Osteoblast (primary cell): ENCODE results near the gene C16orf86. TPM values are rescaled to one million over a fixed set of nuclear protein-coding genes. Genes with fewer than 3 reads are reported as not detected.

Experiments used
- DNase-seq: peaks from one replicate; pipeline ENCODE4 v3.0.0; 2011; ENCODE audit warnings: low spot score, mixed read lengths; ENCODE audit not compliant: insufficient read length; ENCODE audit errors: missing footprints
- H2AFZ ChIP-seq: 2 replicates; pipeline ENCODE4 v1.6.0; 2011; ENCODE audit warnings: mild to moderate bottlenecking, low read length
- H3K27ac ChIP-seq: 2 replicates; pipeline ENCODE4 v1.5.1; 2011; ENCODE audit warnings: mild to moderate bottlenecking, low read depth, low read length, moderate library complexity
- H3K27me3 ChIP-seq: 2 replicates; pipeline ENCODE4 v1.6.0; 2012; ENCODE audit warnings: mild to moderate bottlenecking, control low read depth, inconsistent platforms, low read length, moderate library complexity; ENCODE audit not compliant: insufficient read depth
- H3K36me3 ChIP-seq: 2 replicates; pipeline ENCODE4 v1.5.1; 2011; ENCODE audit warnings: mild to moderate bottlenecking, low read length, control low read depth, moderate library complexity; ENCODE audit not compliant: insufficient read depth
- H3K4me1 ChIP-seq: 2 replicates; pipeline ENCODE4 v1.5.1; 2011; ENCODE audit warnings: mild to moderate bottlenecking, low read length, control low read depth, moderate library complexity; ENCODE audit not compliant: insufficient read depth
- H3K4me2 ChIP-seq: 2 replicates; pipeline ENCODE4 v1.6.0; 2011; ENCODE audit warnings: mild to moderate bottlenecking, low read length; ENCODE audit not compliant: insufficient read depth
- H3K4me3 ChIP-seq: fragments of 200-600 bp; sonication (generic); 3 replicates; pipeline ENCODE4 v1.5.1; 2012; ENCODE audit warnings: mild to moderate bottlenecking, low read length, inconsistent platforms; ENCODE audit not compliant: insufficient read depth
- H3K79me2 ChIP-seq: 2 replicates; pipeline ENCODE4 v1.6.0; 2012; ENCODE audit warnings: mild to moderate bottlenecking, low read length, control low read depth, inconsistent platforms; ENCODE audit not compliant: insufficient read depth
- H3K9me3 ChIP-seq: 2 replicates; pipeline ENCODE4 v1.5.1; 2011; ENCODE audit warnings: low read depth, low read length, control low read depth
- H4K20me1 ChIP-seq: 2 replicates; pipeline ENCODE4 v1.6.0; 2012; ENCODE audit warnings: mild to moderate bottlenecking, low read length, control low read depth; ENCODE audit not compliant: insufficient read depth
- total RNA-seq: library from RNA; depleted of rRNA; stranded (reverse); fragments of >200 nt; gene quantifications from 2 replicates; pipeline ENCODE4 v1.2.3, GENCODE V29; 2012
- TF ChIP-seq, protein P1 (sequence below): IDR thresholded peaks from 2 replicates; pipeline ENCODE4 v1.5.1; 2011; ENCODE audit warnings: mild to moderate bottlenecking, low read depth, low read length, moderate library complexity; ENCODE audit errors: extremely low read depth

The C16orf86 gene
- total RNA-seq, 1 donor: 6.9 TPM

DNA sequence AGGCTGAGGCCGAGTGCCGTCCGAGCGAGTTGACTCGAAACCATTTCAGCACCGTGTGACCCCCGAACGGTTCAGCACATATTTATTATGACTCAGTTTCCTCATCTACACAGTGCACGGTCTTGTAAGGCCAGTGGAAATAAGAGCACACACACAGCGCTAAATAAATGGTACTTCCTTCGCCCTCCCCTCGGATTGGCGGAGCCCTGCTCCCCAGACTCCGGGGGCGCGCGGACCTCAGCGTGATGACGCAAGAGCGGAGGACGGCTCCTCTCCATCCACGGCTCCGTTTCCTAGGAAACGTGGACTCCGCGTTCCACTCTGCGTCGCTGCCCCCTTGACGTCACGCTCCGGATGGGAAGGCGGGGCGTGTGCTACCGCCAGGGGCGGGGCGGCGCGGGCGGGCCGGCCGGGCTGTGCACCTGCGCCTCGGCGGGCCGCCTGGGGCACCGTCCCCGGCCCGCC is 6.0 kb upstream of the C16orf86 start, which contains the start of gene PARD6A:
PARD6A (plus strand) TSS at position 397 of the 465 bp plus-strand sequence. CDS start 79 bp downstream, outside the sequence.
- peaks cover 10% of the 10 kb centered on the region for H3K4me1 ChIP-seq
- H3K36me3 ChIP-seq: peaks cover 5% of the 10 kb centered on the region
- peak within 1 kb of the TSS; percentile 95 for H2AFZ ChIP-seq
- H3K79me2 ChIP-seq: peaks cover 13% of the 10 kb centered on the region
- peak; percentile 100 for DNase-seq
- no peaks in the 10 kb centered on the region for H3K9me3 ChIP-seq
- TF ChIP-seq, protein P1, sequence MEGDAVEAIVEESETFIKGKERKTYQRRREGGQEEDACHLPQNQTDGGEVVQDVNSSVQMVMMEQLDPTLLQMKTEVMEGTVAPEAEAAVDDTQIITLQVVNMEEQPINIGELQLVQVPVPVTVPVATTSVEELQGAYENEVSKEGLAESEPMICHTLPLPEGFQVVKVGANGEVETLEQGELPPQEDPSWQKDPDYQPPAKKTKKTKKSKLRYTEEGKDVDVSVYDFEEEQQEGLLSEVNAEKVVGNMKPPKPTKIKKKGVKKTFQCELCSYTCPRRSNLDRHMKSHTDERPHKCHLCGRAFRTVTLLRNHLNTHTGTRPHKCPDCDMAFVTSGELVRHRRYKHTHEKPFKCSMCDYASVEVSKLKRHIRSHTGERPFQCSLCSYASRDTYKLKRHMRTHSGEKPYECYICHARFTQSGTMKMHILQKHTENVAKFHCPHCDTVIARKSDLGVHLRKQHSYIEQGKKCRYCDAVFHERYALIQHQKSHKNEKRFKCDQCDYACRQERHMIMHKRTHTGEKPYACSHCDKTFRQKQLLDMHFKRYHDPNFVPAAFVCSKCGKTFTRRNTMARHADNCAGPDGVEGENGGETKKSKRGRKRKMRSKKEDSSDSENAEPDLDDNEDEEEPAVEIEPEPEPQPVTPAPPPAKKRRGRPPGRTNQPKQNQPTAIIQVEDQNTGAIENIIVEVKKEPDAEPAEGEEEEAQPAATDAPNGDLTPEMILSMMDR: no peak
- H3K27me3 ChIP-seq: no peaks in the 10 kb centered on the region
- peak within 1 kb of the TSS; percentile 90 for H3K27ac ChIP-seq
- H3K4me3 ChIP-seq: peak within 1 kb of the TSS; percentile 86
- H4K20me1 ChIP-seq: peaks cover 6% of the 10 kb centered on the region
- H3K4me2 ChIP-seq: peak within 1 kb of the TSS; percentile 98

- peaks cover 5% of the 10 kb centered on the region for H3K36me3 ChIP-seq
- H3K4me1 ChIP-seq: peaks cover 14% of the 10 kb centered on the region
- DNase-seq: peak; percentile 94
Measured at GRCh38 chr16:67661101-67661761, 5.4 kb upstream of the C16orf86 start.

DNA sequence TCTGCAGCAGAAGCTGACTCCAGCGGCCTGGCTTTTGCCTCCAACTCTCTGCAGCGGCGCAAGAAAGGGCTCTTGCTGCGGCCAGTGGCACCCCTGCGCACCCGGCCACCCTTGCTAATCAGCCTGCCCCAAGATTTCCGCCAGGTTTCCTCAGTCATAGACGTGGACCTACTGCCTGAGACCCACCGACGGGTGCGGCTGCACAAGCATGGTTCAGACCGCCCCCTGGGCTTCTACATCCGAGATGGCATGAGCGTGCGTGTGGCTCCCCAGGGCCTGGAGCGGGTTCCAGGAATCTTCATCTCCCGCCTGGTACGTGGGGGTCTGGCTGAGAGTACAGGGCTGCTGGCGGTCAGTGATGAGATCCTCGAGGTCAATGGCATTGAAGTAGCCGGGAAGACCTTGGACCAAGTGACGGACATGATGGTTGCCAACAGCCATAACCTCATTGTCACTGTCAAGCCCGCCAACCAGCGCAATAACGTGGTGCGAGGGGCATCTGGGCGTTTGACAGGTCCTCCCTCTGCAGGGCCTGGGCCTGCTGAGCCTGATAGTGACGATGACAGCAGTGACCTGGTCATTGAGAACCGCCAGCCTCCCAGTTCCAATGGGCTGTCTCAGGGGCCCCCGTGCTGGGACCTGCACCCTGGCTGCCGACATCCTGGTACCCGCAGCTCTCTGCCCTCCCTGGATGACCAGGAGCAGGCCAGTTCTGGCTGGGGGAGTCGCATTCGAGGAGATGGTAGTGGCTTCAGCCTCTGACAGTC is 4.5 kb upstream of the C16orf86 start:
- H3K4me1 ChIP-seq: peaks cover 18% of the 10 kb centered on the region
- TF ChIP-seq, protein P1: no peak

More at GRCh38 chr16:67661101-67661761, 5.4 kb upstream of the C16orf86 start:
- H3K4me3 ChIP-seq: peak overlapping the region; percentile 86
- H3K9me3 ChIP-seq: no peaks in the 10 kb centered on the region
- TF ChIP-seq, protein P1: no peak
- no peak overlapping the region for H3K27ac ChIP-seq
- H3K27me3 ChIP-seq: no peaks in the 10 kb centered on the region
- peak overlapping the region; percentile 98 for H3K4me2 ChIP-seq
- H3K79me2 ChIP-seq: peaks cover 17% of the 10 kb centered on the region
- peak overlapping the region; percentile 53 for H2AFZ ChIP-seq
- H4K20me1 ChIP-seq: peaks cover 6% of the 10 kb centered on the region

GRCh38 chr16:67662653-67663010 is 4.0 kb upstream of the C16orf86 start:
- TF ChIP-seq, protein P1: no peak
- peak; percentile 92 for DNase-seq

More for the DNA sequence above, 4.5 kb upstream of the C16orf86 start:
- Histone ChIP-seq H3K4me2 (no peak overlapping the region), H3K79me2 (peaks cover 17% of the 10 kb centered on the region), H2AFZ (no peak overlapping the region), H4K20me1 (peaks cover 6% of the 10 kb centered on the region), H3K4me3 (no peak overlapping the region), H3K27me3 (no peaks in the 10 kb centered on the region), H3K9me3 (no peaks in the 10 kb centered on the region), H3K27ac (no peak overlapping the region), H3K36me3 (peaks cover 5% of the 10 kb centered on the region)
- DNase-seq: peak; percentile 66

More at GRCh38 chr16:67662653-67663010, 4.0 kb upstream of the C16orf86 start:
- peaks cover 23% of the 10 kb centered on the region for H3K4me1 ChIP-seq
- H3K27me3 ChIP-seq: no peaks in the 10 kb centered on the region
- no peak overlapping the region for H3K4me2 ChIP-seq
- no peak overlapping the region for H2AFZ ChIP-seq
- peaks cover 17% of the 10 kb centered on the region for H3K79me2 ChIP-seq
- H3K36me3 ChIP-seq: peaks cover 5% of the 10 kb centered on the region
- H4K20me1 ChIP-seq: peaks cover 6% of the 10 kb centered on the region
- H3K4me3 ChIP-seq: no peak overlapping the region
- H3K27ac ChIP-seq: no peak overlapping the region
- H3K9me3 ChIP-seq: no peaks in the 10 kb centered on the region
